Umbilical cord (tissue), 2 donors: ENCODE data around the gene MCIDAS. TPM values are rescaled to one million over a fixed set of nuclear protein-coding genes. Genes with fewer than 3 reads are reported as not detected.

ENCODE experiments used
- DNase-seq: peaks from one replicate; pipeline ENCODE4 v3.0.0-alpha.2; 2015; ENCODE audit warnings: low spot score
- total RNA-seq: library from RNA; depleted of rRNA; stranded (reverse); fragments of >200 nt; gene quantifications from one replicate; pipeline ENCODE4 v1.2.3, GENCODE V29; 2014; ENCODE audit warnings: low replicate concordance; ENCODE audit not compliant: insufficient read depth

The MCIDAS gene
- total RNA-seq: not detected

- no peak for DNase-seq
Measured at GRCh38 chr5:55226934-55227663, at the start of gene MCIDAS. MCIDAS (minus strand) TSS chr5:55227315; CDS start chr5:55227138, 177 bp downstream.

DNA sequence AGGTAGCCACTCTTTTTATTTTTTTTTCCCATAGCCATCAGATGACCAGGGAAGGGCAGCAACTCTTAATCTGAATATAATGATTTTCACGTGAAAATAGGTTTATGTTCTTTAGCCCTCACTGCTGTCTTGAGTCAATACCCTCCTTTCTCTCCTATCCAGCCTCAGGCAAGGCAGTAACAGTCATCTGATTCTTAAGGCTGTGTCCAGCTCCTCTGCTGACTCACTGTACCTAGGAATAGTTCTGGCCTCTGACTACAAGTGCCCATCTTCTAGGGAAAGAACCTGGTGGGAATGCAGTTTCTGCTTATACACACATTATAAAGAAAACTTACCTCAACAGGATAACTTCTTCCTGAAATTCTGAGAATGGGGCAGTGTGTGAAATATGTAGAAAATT, 49.7 kb upstream of the MCIDAS start:
- no peak for DNase-seq

GRCh38 chr5:55258339-55258738, 31.2 kb upstream of the MCIDAS start:
- DNase-seq: no peak

- no peak for DNase-seq
Measured at GRCh38 chr5:55254802-55255201, 27.7 kb upstream of the MCIDAS start.

- no peak for DNase-seq
Measured at GRCh38 chr5:55250064-55250463, 22.9 kb upstream of the MCIDAS start.

GRCh38 chr5:55241746-55242145, 14.6 kb upstream of the MCIDAS start:
- no peak for DNase-seq

DNA sequence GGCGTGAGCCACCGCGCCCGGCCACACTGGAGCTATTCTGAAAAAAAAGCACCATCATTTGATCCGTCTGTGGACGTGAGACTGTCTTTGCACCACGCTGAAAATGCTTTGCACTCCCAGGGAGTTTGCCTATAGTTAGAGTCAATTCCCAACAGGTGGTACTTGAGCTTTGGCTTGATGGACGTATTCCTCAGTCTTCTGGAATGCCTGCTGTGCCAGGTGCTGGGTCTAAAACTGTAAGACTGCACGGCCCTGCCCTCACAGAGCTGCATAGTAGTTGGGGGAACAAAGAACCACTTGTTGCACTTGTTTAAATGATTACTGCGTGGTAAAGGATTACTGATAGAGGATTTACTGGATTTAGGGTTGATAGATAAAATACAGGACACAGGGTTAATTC, 9.7 kb upstream of the MCIDAS start:
- DNase-seq: no peak

DNA sequence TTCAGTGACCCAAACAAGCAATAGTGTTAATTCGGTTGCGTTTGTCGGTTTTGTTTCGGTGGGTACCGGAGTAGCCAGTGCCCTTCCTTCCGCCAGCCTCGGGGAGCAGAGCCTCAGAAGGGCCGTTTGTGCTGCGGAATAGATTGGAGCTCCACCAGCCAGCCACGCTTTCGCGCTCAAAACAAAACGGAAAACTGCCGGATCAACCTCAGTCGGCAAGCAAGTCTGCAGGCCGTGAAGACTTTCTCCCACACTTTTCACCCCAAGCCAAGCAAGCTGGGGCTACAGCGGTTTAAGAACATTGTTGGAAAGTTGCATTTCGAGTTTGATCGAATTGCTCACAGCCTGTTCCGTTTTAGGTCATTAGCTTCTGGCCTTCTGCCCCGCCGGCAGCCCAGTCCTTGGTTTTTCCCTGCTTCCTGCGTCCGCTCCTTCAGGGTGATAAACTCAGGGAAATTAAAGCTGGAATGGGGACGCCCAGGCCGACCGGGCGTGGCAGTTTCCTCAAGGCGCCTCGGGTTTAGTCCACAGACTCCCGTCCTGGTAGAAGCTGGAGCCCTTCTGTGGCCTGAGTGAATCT, 7.1 kb upstream of the MCIDAS start:
- peak; percentile 22 for DNase-seq

- DNase-seq: peak; percentile 72
Measured at GRCh38 chr5:55232985-55233928, 6.1 kb upstream of the MCIDAS start, which contains the start of gene CCNO. CCNO (minus strand) TSS chr5:55233608; CDS start chr5:55233523, 85 bp downstream.

DNA sequence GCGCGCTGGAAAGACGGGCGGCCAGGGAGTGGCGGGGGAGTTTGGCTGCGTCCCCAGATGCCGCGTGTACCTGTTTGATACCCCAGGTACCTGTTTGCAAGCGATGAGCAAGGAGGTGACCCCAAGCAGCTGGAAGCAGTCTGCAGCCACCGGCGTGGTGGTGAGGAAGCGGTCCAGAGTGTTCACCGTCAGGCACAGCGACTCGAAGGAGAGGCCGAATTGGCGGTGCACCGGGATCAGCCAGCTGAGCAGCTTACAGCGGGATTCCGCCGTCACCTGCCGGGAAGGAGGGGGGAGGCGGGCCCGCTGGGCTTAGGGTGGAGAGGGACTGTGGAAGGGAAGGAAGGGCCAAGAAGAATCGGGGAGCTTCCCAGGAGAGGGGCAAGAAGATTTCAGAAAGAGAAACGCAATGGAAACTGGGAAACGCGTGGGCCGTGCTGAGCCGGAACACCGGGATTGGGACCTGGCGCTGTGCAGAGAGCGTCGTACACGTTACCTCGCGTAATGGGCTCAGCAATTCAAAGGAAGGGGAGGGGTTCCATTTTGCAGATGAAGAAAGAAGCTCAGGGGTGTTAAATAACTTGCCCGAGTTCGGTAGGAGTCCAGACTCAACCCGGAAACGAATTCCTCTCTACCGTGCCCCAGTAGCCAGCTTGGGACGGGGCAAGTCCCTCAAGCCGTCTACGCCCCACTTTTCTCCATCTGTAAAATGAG, 5.3 kb upstream of the MCIDAS start:
- no peak for DNase-seq

- DNase-seq: peak; percentile 31
Measured at GRCh38 chr5:55231919-55232270, 4.8 kb upstream of the MCIDAS start.

DNA sequence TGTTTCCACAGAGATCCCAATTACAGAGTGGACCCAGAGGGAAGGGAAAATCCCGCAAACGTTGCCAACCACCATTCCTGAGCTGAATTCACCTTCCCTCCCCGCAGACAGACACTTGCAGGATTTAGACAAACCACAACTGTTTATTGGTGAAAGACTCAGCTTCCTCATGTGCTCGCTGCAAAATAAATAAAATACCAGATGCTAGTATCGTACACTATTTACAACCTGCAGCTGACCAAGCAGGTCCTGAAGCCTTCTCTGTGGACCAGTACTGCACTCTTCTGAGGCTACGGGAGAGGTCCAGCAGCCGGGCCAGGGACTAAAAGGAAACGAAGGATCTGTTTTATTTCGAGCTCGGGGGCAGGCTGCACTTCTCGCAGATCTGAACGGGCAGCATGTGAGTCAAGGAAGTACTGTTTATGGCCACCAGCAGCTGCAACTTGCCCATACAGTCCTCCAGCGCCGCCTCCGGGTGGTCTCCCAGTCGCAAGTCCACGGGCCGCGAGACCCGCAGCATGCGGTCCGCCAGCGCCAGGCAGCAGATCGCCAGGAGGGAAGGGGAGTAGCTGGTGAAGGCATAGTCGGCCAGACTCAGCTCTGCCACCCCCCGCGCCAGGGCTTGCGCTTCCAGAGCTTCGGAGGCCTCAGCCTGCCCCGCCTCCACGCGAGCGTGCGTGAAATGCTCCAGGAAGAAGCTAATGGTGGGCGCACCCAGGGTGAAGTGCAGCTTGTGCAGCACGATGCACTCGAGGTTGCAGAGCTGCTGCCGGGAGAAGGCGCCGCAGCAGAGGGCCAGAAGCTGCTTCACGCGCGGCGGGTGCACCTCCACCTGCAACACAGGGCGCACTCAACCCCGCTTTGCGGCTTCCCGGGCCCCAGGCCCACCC, 4.2 kb upstream of the MCIDAS start:
- DNase-seq: peak; percentile 14

DNA sequence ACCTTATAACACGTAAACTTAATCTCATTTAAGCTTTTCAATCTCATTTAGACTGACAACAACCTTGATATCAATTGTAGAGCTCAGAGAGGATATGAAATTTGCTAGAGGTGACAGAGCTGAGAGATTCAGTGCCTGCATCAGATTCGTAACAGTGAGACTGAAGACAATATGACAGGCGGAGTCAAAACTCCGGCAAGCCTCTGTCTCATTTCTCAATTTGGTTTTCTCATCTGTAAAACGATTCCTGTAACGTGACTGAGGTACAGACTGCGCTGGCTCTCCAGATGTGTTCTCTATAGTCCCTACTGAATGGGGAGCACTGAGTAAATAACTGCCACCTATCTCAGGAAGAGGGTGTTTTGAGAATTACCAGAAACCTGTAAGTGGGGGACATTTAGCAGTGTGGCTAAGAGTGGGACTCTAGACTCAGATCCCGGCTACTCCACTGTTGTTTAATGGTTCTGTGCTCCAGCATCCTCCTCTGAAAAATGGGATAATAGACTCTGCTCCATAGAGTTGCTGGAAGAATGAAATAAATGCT, 3.0 kb upstream of the MCIDAS start:
- DNase-seq: no peak

GRCh38 chr5:55227664-55228430, 732 bp upstream of the MCIDAS start:
- DNase-seq: no peak

DNA sequence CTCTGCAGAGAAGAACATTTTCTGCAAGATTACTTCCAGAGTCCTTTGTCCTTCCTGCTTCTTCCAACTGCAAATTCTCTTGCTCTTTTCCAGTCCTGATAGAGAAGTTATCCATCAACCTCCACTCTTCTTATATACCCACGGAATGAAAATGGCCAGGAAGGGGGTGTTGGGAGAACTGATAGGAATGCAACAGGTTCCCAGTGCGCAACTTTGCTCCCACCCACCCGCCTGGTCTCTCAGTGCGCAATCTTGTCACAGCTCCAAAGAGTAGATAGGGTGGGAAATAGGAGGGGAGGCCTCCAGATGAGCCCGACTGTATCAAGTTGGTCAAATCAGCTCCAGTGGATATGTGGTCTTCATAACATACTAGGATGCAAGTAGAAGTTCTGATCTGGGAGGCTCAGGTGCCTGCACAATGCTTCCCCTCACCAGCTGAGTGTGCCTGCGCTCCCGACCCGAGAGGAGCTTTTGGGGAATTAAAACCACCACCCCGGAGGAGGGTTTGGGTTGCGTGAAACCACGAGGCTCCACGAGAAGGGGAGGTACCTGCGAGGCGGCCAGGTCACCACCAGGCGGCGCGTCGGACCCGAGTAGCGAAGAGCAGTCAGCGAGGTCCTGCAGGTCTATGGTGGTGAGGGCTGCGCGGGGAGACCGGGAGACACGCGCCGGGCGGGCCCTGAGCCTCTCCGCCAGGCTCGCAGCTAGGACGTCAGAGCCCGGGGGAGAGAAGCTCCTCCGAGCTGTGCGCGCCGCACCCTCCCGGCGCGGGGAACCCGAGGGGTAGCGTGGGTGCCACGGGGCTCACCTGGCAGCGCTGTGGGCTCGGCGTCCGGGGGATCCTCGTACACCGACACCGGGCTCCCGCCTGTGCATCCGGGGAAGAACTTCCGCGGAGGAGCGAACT, 835 bp downstream of the MCIDAS start:
- peak; percentile 63 for DNase-seq

DNA sequence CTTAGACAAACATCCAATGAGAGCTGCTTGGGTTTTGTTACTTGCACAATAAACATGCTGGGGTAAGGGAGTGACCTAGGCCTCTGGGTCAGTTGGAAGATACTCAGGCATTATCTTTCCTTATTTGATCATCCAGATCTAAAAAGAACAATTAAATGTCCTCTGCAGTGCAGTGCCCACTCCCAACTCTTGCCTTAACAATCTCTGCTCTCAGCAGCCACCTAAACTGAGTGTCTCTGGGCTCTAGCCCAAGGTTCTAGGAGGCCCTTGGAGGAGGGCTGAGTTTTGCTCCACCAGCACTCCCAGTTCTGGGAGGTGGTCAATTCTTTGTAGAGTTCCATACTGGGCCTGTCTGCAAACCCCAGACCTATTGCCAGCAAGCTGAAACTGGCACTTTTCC, 1.8 kb downstream of the MCIDAS start:
- DNase-seq: no peak

DNA sequence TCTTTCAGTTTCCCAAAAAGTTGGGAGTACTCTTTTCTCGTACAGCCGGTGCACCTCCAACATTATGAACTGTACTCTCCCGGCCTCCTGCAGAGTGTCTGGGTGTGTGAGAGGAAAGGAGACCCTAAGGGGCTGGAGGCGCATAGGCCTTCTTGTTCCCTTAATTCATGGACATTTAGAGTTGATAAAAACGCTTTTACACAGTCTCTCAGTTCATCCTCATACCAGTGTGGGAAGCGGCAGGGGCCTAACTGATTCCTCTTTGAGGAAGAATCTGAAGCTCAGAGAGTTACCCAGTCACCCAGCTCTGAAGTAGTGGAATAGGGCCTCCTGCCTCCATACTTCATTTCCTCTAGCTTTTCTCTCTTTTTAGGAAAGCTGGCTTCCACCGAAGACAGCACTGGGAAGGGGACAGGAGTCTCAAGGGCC, 3.3 kb downstream of the MCIDAS start:
- no peak for DNase-seq
